Karpas-422 (cell line): ENCODE results near the gene NLGN1. TPM values are rescaled to one million over a fixed set of nuclear protein-coding genes. Genes with fewer than 3 reads are reported as not detected.

Experiments
- DNase-seq: peaks from one replicate; pipeline ENCODE4 v3.0.0-alpha.2; 2015
- H2AFZ ChIP-seq: fragments of 200-600 bp; sonication (generic); 2 replicates; pipeline ENCODE4 v1.6.1; 2014; ENCODE audit warnings: antibody characterized with exemption, low read length, mixed read lengths
- H3K27ac ChIP-seq: fragments of 200-600 bp; sonication (generic); 2 replicates; pipeline ENCODE4 v1.5.1; 2014; ENCODE audit warnings: mild to moderate bottlenecking, low read length, moderate library complexity
- H3K27me3 ChIP-seq: fragments of 200-600 bp; sonication (generic); 2 replicates; pipeline ENCODE4 v1.6.1; 2014; ENCODE audit warnings: low read length, mixed read lengths
- H3K36me3 ChIP-seq: fragments of 200-600 bp; sonication (generic); 2 replicates; pipeline ENCODE4 v1.6.1; 2014; ENCODE audit warnings: low read length, mixed read lengths; ENCODE audit not compliant: insufficient read depth
- H3K4me1 ChIP-seq: fragments of 200-600 bp; sonication (generic); 2 replicates; pipeline ENCODE4 v1.6.1; 2014; ENCODE audit warnings: mild to moderate bottlenecking, low read length, mixed read lengths
- H3K4me2 ChIP-seq: fragments of 200-600 bp; sonication (generic); 2 replicates; pipeline ENCODE4 v1.6.1; 2014; ENCODE audit warnings: low read length, low read depth, mild to moderate bottlenecking; ENCODE audit not compliant: poor library complexity, severe bottlenecking
- H3K4me3 ChIP-seq: fragments of 200-600 bp; sonication (generic); 2 replicates; pipeline ENCODE4 v1.5.1; 2014; ENCODE audit warnings: mild to moderate bottlenecking, antibody characterized with exemption, low read length, mixed read lengths
- H3K79me2 ChIP-seq: fragments of 200-600 bp; sonication (generic); 2 replicates; pipeline ENCODE4 v1.6.1; 2014; ENCODE audit warnings: mild to moderate bottlenecking, low read length, mixed read lengths
- H3K9ac ChIP-seq: fragments of 200-600 bp; sonication (generic); 2 replicates; pipeline ENCODE4 v1.6.0; 2014; ENCODE audit warnings: low read length
- H3K9me2 ChIP-seq: fragments of 200-600 bp; sonication (generic), shearing (Covaris generic); replicated peaks from 2 replicates; pipeline ENCODE4 v1.6.0; 2014; ENCODE audit warnings: mild to moderate bottlenecking, low read length, moderate library complexity; ENCODE audit not compliant: insufficient read depth
- H3K9me3 ChIP-seq: fragments of 300-700, 200-600 bp; sonication (generic); 2 replicates; pipeline ENCODE4 v1.6.1; 2014; ENCODE audit warnings: low read length, mixed read lengths
- H4K20me1 ChIP-seq: fragments of 200-600 bp; sonication (generic); 2 replicates; pipeline ENCODE4 v1.6.1; 2014; ENCODE audit warnings: mild to moderate bottlenecking, antibody characterized with exemption, low read length, low read depth; ENCODE audit not compliant: insufficient read depth
- total RNA-seq: library from RNA; depleted of rRNA; stranded (reverse); fragments of >200 nt; shearing (Covaris generic); gene quantifications from 2 replicates; pipeline ENCODE4 v1.2.3, GENCODE V29; 2014; ENCODE audit warnings: low replicate concordance

Gene NLGN1
- total RNA-seq, 1 experiment from 2014 or later = not detected

GRCh38 chr3:174098746-174099145 is 701.2 kb downstream of the NLGN1 start:
- Histone ChIP-seq H2AFZ (no peak overlapping the region), H3K36me3 (no peaks in the 10 kb centered on the region), H3K4me2 (no peak overlapping the region)

GRCh38 chr3:174099724-174100123 is 702.2 kb downstream of the NLGN1 start:
- Histone ChIP-seq H3K79me2 (no peaks in the 10 kb centered on the region), H4K20me1 (no peaks in the 10 kb centered on the region), H3K9me3 (peaks cover 6% of the 10 kb centered on the region; the same call in 1 of the 2 replicates), H3K9me2 (no peaks in the 10 kb centered on the region), H3K4me1 (no peaks in the 10 kb centered on the region), H3K4me3 (no peak overlapping the region), H3K9ac (no peak overlapping the region), H3K27me3 (no peaks in the 10 kb centered on the region), H3K4me2 (no peak overlapping the region), H3K36me3 (no peaks in the 10 kb centered on the region), H3K27ac (no peak overlapping the region), H2AFZ (no peak overlapping the region)
- DNase-seq = no peak

More at GRCh38 chr3:174098746-174099145, 701.2 kb downstream of the NLGN1 start:
- Histone ChIP-seq H4K20me1 (no peaks in the 10 kb centered on the region), H3K27me3 (no peaks in the 10 kb centered on the region), H3K27ac (no peak overlapping the region), H3K9me3 (peaks cover 4% of the 10 kb centered on the region; the same call in 1 of the 2 replicates), H3K4me1 (no peaks in the 10 kb centered on the region), H3K79me2 (no peaks in the 10 kb centered on the region), H3K9ac (no peak overlapping the region), H3K4me3 (no peak overlapping the region), H3K9me2 (no peaks in the 10 kb centered on the region)
- DNase-seq = no peak

GRCh38 chr3:174100744-174101143 is 703.2 kb downstream of the NLGN1 start:
- no peaks in the 10 kb centered on the region for H3K27me3 ChIP-seq
- H3K9me2 ChIP-seq = no peaks in the 10 kb centered on the region
- H2AFZ ChIP-seq = no peak overlapping the region
- H3K9me3 ChIP-seq = peaks cover 10% of the 10 kb centered on the region; the same call in 1 of the 2 replicates
- no peak overlapping the region for H3K9ac ChIP-seq
- H4K20me1 ChIP-seq = no peaks in the 10 kb centered on the region
- H3K27ac ChIP-seq = no peak overlapping the region
- no peak overlapping the region for H3K4me3 ChIP-seq
- H3K36me3 ChIP-seq = no peaks in the 10 kb centered on the region
- no peaks in the 10 kb centered on the region for H3K4me1 ChIP-seq
- DNase-seq = no peak
- H3K4me2 ChIP-seq = no peak overlapping the region
- no peaks in the 10 kb centered on the region for H3K79me2 ChIP-seq

- H3K36me3 ChIP-seq = no peaks in the 10 kb centered on the region
- H3K27ac ChIP-seq = no peak overlapping the region
- no peaks in the 10 kb centered on the region for H3K27me3 ChIP-seq
- no peaks in the 10 kb centered on the region for H3K9me2 ChIP-seq
- H3K4me2 ChIP-seq = no peak overlapping the region
- no peak for DNase-seq
- H4K20me1 ChIP-seq = no peaks in the 10 kb centered on the region
- H3K4me1 ChIP-seq = no peaks in the 10 kb centered on the region
- H2AFZ ChIP-seq = no peak overlapping the region
- no peak overlapping the region for H3K9ac ChIP-seq
- peaks cover 10% of the 10 kb centered on the region; the same call in 1 of the 2 replicates for H3K9me3 ChIP-seq
- H3K4me3 ChIP-seq = no peak overlapping the region
- no peaks in the 10 kb centered on the region for H3K79me2 ChIP-seq
These were observed 703.7 kb downstream of the NLGN1 start for GRCh38 chr3:174101244-174101643.

- no peak overlapping the region for H3K9ac ChIP-seq
These were observed 704.7 kb downstream of the NLGN1 start for GRCh38 chr3:174102274-174102673.

GRCh38 chr3:174102866-174103265 is 705.3 kb downstream of the NLGN1 start:
- H3K9ac ChIP-seq = no peak overlapping the region
- no peaks in the 10 kb centered on the region for H3K79me2 ChIP-seq
- no peak for DNase-seq
- no peaks in the 10 kb centered on the region for H3K4me1 ChIP-seq
- no peak overlapping the region for H3K4me2 ChIP-seq
- H3K36me3 ChIP-seq = no peaks in the 10 kb centered on the region
- H3K27me3 ChIP-seq = no peaks in the 10 kb centered on the region
- H2AFZ ChIP-seq = no peak overlapping the region
- H4K20me1 ChIP-seq = no peaks in the 10 kb centered on the region
- H3K9me3 ChIP-seq = peaks cover 10% of the 10 kb centered on the region; the same call in 1 of the 2 replicates
- no peaks in the 10 kb centered on the region for H3K9me2 ChIP-seq
- no peak overlapping the region for H3K4me3 ChIP-seq
- no peak overlapping the region for H3K27ac ChIP-seq

More at GRCh38 chr3:174102274-174102673, 704.7 kb downstream of the NLGN1 start:
- Histone ChIP-seq H4K20me1 (no peaks in the 10 kb centered on the region), H3K27me3 (no peaks in the 10 kb centered on the region), H3K9me3 (peaks cover 10% of the 10 kb centered on the region; the same call in 1 of the 2 replicates), H2AFZ (no peak overlapping the region), H3K9me2 (no peaks in the 10 kb centered on the region), H3K79me2 (no peaks in the 10 kb centered on the region), H3K4me3 (no peak overlapping the region), H3K4me2 (no peak overlapping the region), H3K36me3 (no peaks in the 10 kb centered on the region), H3K27ac (no peak overlapping the region), H3K4me1 (no peaks in the 10 kb centered on the region)
- no peak for DNase-seq

DNA sequence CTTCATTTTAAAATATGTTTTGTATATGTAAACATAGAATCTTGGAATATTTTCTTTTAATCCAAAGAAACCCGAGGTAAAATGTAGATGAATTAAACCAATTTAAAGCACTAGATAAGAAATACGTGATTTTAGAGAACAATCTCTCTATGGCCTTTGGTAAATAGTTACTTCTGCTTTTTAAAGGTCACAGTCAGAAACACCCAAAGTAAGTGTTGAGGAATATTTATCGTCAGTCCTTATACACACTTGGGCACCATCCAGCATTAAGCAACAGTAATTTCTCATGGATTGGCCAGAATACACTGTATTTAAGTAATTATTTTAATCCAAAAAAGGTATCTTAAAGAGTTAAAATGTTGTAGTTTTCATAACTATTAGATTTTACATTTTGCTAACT is 713.2 kb downstream of the NLGN1 start:
- no peak overlapping the region for H3K4me2 ChIP-seq
- no peaks in the 10 kb centered on the region for H4K20me1 ChIP-seq
- H3K4me1 ChIP-seq = no peaks in the 10 kb centered on the region
- no peaks in the 10 kb centered on the region for H3K27me3 ChIP-seq
- peaks cover 7% of the 10 kb centered on the region; the same call in 1 of the 2 replicates for H3K9me3 ChIP-seq
- no peak overlapping the region for H3K4me3 ChIP-seq
- no peak overlapping the region for H3K9ac ChIP-seq
- H2AFZ ChIP-seq = no peak overlapping the region
- H3K79me2 ChIP-seq = no peaks in the 10 kb centered on the region
- no peaks in the 10 kb centered on the region for H3K36me3 ChIP-seq
- H3K9me2 ChIP-seq = no peaks in the 10 kb centered on the region
- H3K27ac ChIP-seq = no peak overlapping the region
- no peak for DNase-seq

DNA sequence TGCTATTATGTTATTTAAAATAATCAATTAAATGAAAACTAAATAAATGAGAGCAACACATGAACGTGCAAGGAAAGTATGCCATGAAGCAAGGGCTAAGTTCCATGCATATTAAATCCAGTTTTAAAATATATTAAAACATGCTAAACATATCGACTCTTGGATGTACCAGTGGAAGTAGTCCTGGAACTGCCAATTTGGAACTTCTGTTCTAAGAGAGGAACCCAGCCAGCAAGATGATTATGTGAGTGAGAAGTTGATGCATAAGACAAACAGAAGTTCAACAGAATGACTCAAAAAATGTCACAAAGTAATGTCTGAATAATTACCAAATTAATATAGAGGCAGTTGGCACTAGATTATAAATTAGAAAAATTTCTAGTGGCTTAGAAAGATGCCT is 714.2 kb downstream of the NLGN1 start:
- Histone ChIP-seq H3K4me3 (no peak overlapping the region), H3K9me2 (no peaks in the 10 kb centered on the region), H3K4me2 (no peak overlapping the region), H3K79me2 (no peaks in the 10 kb centered on the region), H2AFZ (no peak overlapping the region), H3K27ac (no peak overlapping the region), H3K9ac (no peak overlapping the region), H4K20me1 (no peaks in the 10 kb centered on the region), H3K27me3 (no peaks in the 10 kb centered on the region), H3K9me3 (peaks cover 10% of the 10 kb centered on the region; the same call in 1 of the 2 replicates), H3K4me1 (no peaks in the 10 kb centered on the region), H3K36me3 (no peaks in the 10 kb centered on the region)
- DNase-seq = no peak
